Neutrophil (primary cell): Measurements from ENCODE around the gene NDUFAF8.

ENCODE experiments used
- H3K27ac ChIP-seq: fragments of 200-600 bp; sonication (generic); 2 replicates; pipeline ENCODE4 v1.5.1; 2016; ENCODE audit warnings: mild to moderate bottlenecking, moderate library complexity
- H3K27me3 ChIP-seq: fragments of 200-600 bp; sonication (generic); 2 replicates; pipeline ENCODE4 v1.6.0; 2016; ENCODE audit warnings: mild to moderate bottlenecking
- H3K36me3 ChIP-seq: fragments of 200-600 bp; sonication (generic); 2 replicates; pipeline ENCODE4 v1.5.1; 2017
- H3K4me1 ChIP-seq, 2 experiments: fragments of 200-600 bp in 1 of 2; sonication (generic) in 1 of 2; 1 replicate in 1 of 2; 2 replicates in 1 of 2; pipeline versions ENCODE4 v1.5.1 to v1.6.1; 2013 to 2016; ENCODE audit warnings: low read depth in 1 of 2, low read length in 1 of 2, mild to moderate bottlenecking in 1 of 2, moderate library complexity in 1 of 2; ENCODE audit not compliant: control insufficient read depth in 1 of 2, insufficient read depth in 1 of 2
- H3K4me3 ChIP-seq, 2 experiments: fragments of 200-600 bp in 1 of 2; sonication (generic) in 1 of 2; 1 replicate in 1 of 2; 2 replicates in 1 of 2; pipeline ENCODE4 v1.5.1; 2013 to 2016; ENCODE audit warnings: low read depth in 1 of 2, low read length in 1 of 2, mild to moderate bottlenecking in 1 of 2, moderate library complexity in 1 of 2
- H3K9me3 ChIP-seq: fragments of 200-600 bp; sonication (generic); 2 replicates; pipeline ENCODE4 v1.5.1; 2016
- CTCF ChIP-seq: fragments of 200-600 bp; sonication (generic); IDR thresholded peaks from 2 replicates; pipeline ENCODE4 v1.5.1; 2016; ENCODE audit warnings: antibody characterized with exemption

The NDUFAF8 gene

DNA sequence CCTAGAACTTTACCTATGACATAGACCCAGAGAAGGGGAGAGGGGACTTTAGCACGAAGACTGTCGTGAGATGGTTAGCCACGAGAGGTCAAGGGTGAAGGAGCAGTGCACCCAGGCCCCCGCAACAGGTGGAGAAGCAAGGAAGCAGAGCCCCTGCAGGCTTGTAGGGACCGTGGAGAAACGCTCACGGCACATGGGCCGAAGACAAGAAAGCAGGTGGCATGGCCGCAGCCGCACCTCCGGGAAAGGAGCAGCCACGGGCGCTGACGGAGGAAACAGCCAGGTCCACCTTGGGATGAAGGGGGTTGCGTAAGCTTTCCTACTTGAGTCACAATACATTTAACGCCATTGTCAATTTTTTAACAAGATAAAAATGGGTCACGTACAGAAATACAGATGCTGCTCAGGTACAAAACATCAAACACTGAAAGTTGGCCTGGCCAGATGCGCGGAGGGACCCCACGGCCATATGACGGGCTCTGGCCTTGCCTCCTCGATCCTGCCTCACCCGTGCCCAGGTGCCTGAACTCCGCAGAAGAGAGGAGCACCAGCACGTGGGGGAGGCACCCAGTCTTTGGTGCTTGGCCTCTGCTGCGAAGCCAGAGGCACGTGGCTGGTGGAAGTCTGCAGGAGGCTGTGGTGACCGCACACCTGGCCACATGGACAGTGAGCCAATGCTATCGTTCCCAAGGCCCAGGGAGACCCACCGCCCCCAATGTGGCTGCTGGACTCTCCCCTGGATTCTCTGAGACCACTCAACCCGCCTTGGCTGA is 34.8 kb downstream of the NDUFAF8 start:
- TF ChIP-seq CTCF, result no peak
- peaks cover 78% of the 10 kb centered on the region for H3K36me3 ChIP-seq

GRCh38 chr17:81274471-81274855 is 35.3 kb downstream of the NDUFAF8 start:
- no peaks in the 10 kb centered on the region for H3K9me3 ChIP-seq
- TF ChIP-seq CTCF, result no peak
- no peaks in the 10 kb centered on the region for H3K27me3 ChIP-seq
- H3K4me3 ChIP-seq, result no peak overlapping the region
- peak overlapping the region; percentile 82 for H3K27ac ChIP-seq
- H3K4me1 ChIP-seq, result peaks cover 47 to 49% of the 10 kb centered on the region in 2 experiments
- peaks cover 78% of the 10 kb centered on the region for H3K36me3 ChIP-seq

More for the DNA sequence above, 34.8 kb downstream of the NDUFAF8 start:
- H3K4me1 ChIP-seq, result peaks cover 53 to 54% of the 10 kb centered on the region in 2 experiments
- no peaks in the 10 kb centered on the region for H3K27me3 ChIP-seq
- peak overlapping the region; percentile 82 for H3K27ac ChIP-seq
- no peaks in the 10 kb centered on the region for H3K9me3 ChIP-seq
- H3K4me3 ChIP-seq, result no peak overlapping the region

DNA sequence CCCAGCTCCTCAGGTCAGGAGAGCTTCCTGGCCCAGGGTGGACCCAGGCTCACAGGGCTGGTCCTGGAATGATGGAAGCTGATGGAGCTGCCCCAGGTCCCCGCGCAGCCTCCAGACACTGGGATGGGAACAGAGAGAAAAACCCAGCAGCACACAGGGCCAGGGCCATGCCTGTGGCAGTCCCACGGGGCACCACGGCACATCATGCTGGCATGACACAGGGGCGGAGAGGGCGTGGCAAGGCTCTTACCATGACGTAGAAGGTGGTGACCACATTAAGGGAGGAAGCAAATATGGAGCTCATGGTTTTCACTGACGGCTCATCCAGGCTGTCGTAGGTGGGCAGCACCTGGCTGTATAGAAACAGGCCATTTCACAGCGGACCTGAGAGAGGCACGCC is 37.7 kb downstream of the NDUFAF8 start:
- peaks cover 24 to 27% of the 10 kb centered on the region in 2 experiments for H3K4me1 ChIP-seq
- peaks cover 88% of the 10 kb centered on the region for H3K36me3 ChIP-seq
- no peaks in the 10 kb centered on the region for H3K9me3 ChIP-seq
- no peak for TF ChIP-seq CTCF
- H3K27me3 ChIP-seq, result no peaks in the 10 kb centered on the region
- H3K27ac ChIP-seq, result no peak overlapping the region
- H3K4me3 ChIP-seq, result no peak overlapping the region

DNA sequence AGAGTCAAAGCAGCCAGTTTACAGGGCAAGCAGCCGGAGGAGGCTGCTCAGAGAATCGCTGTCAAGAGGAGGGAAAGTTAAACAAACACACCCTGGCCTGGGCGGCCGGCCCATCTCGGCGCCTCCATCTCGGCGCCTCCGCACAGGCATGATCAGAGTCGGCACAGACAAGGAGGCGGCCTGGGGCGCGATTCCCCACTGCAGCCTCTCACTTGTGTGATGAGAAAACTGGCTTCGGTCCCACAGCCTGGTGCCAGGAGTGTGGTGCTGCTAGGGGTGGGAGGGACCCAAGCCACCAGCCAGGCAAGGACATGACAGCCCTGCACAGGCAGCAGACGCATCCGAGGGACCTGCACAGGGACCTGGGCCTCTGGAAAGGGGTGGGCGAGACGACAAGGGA is 38.3 kb downstream of the NDUFAF8 start:
- H3K4me1 ChIP-seq, result peaks cover 18 to 21% of the 10 kb centered on the region in 2 experiments
- no peak for TF ChIP-seq CTCF
- no peak overlapping the region for H3K4me3 ChIP-seq
- no peaks in the 10 kb centered on the region for H3K27me3 ChIP-seq
- no peak overlapping the region for H3K27ac ChIP-seq
- H3K36me3 ChIP-seq, result peaks cover 90% of the 10 kb centered on the region
- H3K9me3 ChIP-seq, result no peaks in the 10 kb centered on the region

GRCh38 chr17:81277946-81278693 is 39.0 kb downstream of the NDUFAF8 start:
- no peak overlapping the region for H3K4me3 ChIP-seq
- TF ChIP-seq CTCF, result no peak
- H3K4me1 ChIP-seq, result peaks cover 11 to 14% of the 10 kb centered on the region in 2 experiments
- peaks cover 94% of the 10 kb centered on the region for H3K36me3 ChIP-seq
- H3K9me3 ChIP-seq, result no peaks in the 10 kb centered on the region
- H3K27me3 ChIP-seq, result no peaks in the 10 kb centered on the region
- H3K27ac ChIP-seq, result no peak overlapping the region
